Stomach (tissue), 9 donors: ENCODE measurements around the gene SMYD4. TPM values are rescaled to one million over a fixed set of nuclear protein-coding genes. Genes with fewer than 3 reads are reported as not detected.

Experiments
- DNase-seq, 2 donors: peaks; one replicate each; pipeline versions ENCODE4 v3.0.0 to v3.0.0-alpha.2; 2013 to 2019
- H3K27ac ChIP-seq, 5 donors: fragments of 200-600 bp in 4 of 5; sonication (generic) in 4 of 5; one replicate each; pipeline ENCODE4 v1.5.1; 2013 to 2019; ENCODE audit warnings: mild to moderate bottlenecking in 1 of 5, moderate library complexity in 1 of 5
- H3K27me3 ChIP-seq, 3 donors: fragments of 200-600 bp; sonication (generic); one replicate each; pipeline ENCODE4 v1.5.1; 2017 to 2019; ENCODE audit warnings: mixed run types in 1 of 3
- H3K36me3 ChIP-seq, 4 donors: fragments of 200-600 bp; sonication (generic); 1 replicate in 3 of 4; 2 replicates in 1 of 4; pipeline ENCODE4 v1.5.1; 2016 to 2019
- H3K4me1 ChIP-seq, 4 donors: fragments of 200-600 bp; sonication (generic); one replicate each; pipeline ENCODE4 v1.5.1; 2016 to 2019
- H3K4me3 ChIP-seq, 4 donors: fragments of 200-600 bp; sonication (generic) in 3 of 4; one replicate each; pipeline ENCODE4 v1.5.1; 2016 to 2019; ENCODE audit warnings: mild to moderate bottlenecking in 1 of 4
- H3K9me3 ChIP-seq, 4 donors: fragments of 200-600 bp; sonication (generic); one replicate each; pipeline ENCODE4 v1.5.1; 2016 to 2019
- EP300 ChIP-seq: sonication (generic); formaldehyde crosslinking; IDR thresholded peaks from one replicate; pipeline ENCODE4 v1.6.1; 2017; ENCODE audit warnings: antibody characterized with exemption
- POLR2A ChIP-seq, 4 donors: fragments of 450-650 bp; IDR thresholded peaks; one replicate each; pipeline ENCODE4 v1.6.1; 2016; ENCODE audit warnings: antibody characterized with exemption in 4 of 4, control low read depth in 2 of 4, mild to moderate bottlenecking in 1 of 4, moderate library complexity in 1 of 4
- POLR2AphosphoS5 ChIP-seq, 3 donors: sonication (generic); formaldehyde crosslinking; IDR thresholded peaks; one replicate each; pipeline ENCODE4 v1.6.1; 2016; ENCODE audit warnings: antibody characterized with exemption in 3 of 3
- WGBS, 5 donors: extraction: QIAGEN DNeasy Blood & Tissue Kit in 3 of 5; methylation state at CpG; one replicate each; pipeline versions ENCODE4 v1.1.5 to v1.1.7; 2013 to 2018; 5-methylcytosine and 5-hydroxymethylcytosine counted together
- intact Hi-C: fragments of 100-400 bp; cut with DNase I; formaldehyde crosslinking; loops from one replicate; pipeline ENCODE4 v1.15.1; 2023; ENCODE audit warnings: low total_unique reads
- polyA plus RNA-seq, 3 donors: library from polyadenylated mRNA; stranded (reverse); fragments of 200-250 nt; gene quantifications; one replicate each; pipeline ENCODE4 v1.2.3, GENCODE V29; 2013
- total RNA-seq, 5 donors: library from RNA; depleted of rRNA; stranded (reverse); fragments of >200 nt; gene quantifications; one replicate each; pipeline versions ENCODE4 v1.1.0 to v1.2.3, GENCODE V29; 2014 to 2016
- TF ChIP-seq, protein P1 (sequence below), 7 experiments: fragments of 450-650 bp in 4 of 7; fragments of 200-600 bp in 3 of 7; sonication (generic) in 3 of 7; IDR thresholded peaks; one replicate each; pipeline ENCODE4 v1.5.1; 2016 to 2019; ENCODE audit warnings: antibody characterized with exemption in 7 of 7, control low read depth in 2 of 7, mild to moderate bottlenecking in 1 of 7
- donor health status: healthy with polysubstance abuse.
- donor health status: Bipolar disorder and iron deficiency.
- donor health status: healthy.

The SMYD4 gene
- total and polyA plus RNA-seq, 8 donors: 2.7 to 21.0 (median 6.0) TPM

DNA sequence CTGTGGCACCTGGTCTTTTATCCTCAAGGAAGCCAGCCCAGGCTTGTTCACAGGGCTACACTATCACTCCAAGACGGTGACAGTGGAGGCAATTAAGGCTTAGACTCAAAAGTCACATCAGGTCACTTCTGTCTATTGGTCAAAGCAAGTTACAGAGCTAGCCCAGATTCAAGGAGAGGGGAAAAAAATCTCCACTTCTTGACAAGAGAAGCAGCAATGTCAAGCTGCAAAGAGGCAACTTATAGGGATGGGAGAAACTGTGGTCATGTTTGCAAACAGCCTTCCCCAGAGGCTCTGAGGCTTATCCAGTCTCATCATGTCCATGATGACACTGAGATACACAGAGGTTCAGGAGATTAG, 36.3 kb downstream of the SMYD4 start:
- no peak for DNase-seq
- WGBS, 5 donors: 50 to 75% (median 55%) methylated on average over 1 of the region's 1 CpG
- no peak overlapping the region for H3K27ac ChIP-seq

DNA sequence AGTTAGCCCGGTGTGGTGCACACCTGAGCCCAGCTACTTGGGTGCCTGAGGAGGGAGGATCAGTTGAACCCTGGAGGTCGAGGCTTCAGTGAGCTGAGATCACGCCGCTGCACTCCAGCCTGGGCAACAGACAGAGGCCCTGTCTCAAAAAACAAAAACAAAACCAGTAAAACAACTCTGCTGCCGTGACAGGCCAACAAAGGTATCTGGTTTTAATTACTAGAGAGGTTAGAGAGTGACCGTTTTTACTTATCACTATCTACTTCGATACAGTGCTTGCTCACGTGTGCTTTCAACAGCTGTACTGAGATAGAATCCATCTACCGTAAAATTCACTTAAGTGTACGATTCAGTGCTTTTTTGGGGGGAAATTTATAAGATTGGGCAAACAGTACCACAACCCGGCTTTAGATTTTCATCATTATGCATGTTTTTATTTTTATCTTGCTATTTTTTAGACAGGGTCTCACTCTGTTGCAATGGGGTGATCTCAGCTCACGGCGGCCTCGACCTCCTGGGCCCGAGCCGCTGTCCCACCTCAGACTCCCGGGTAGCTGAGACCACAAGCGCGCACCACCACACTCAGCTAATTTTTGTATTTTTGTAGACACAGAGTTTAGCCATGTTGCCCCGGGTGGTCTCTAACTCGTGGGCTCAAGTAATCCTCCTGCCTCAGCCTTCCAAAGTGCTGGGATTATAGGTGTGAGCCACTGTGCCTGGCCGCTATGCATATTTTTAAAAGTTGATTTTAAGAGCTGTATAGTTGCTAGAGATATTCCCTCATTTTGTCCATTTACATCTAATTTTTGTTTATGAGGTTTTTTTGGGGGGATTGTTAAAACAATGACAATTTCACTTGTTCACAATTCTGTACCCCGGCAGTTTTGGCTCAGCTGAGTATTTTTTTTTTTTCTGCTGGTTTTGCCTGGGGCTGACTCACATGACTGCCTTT, 36.9 kb downstream of the SMYD4 start:
- no peak for DNase-seq
- Histone ChIP-seq H3K4me1 (peaks cover 0 to 19% (median 6%) of the 10 kb centered on the region in 4 donors), H3K9me3 (no peaks in the 10 kb centered on the region), H3K36me3 (peaks cover 0 to 11% (median 9%) of the 10 kb centered on the region in 4 donors), H3K27me3 (no peaks in the 10 kb centered on the region), H3K4me3 (no peak overlapping the region), H3K27ac (no peak overlapping the region)
- intact Hi-C loops: no loop called here
- TF ChIP-seq EP300 (no peak), POLR2AphosphoS5 (IDR thresholded peaks at IDR 0.05) (no peak), POLR2A (IDR thresholded peaks at IDR 0.05) (no peak)
- TF ChIP-seq, protein P1, sequence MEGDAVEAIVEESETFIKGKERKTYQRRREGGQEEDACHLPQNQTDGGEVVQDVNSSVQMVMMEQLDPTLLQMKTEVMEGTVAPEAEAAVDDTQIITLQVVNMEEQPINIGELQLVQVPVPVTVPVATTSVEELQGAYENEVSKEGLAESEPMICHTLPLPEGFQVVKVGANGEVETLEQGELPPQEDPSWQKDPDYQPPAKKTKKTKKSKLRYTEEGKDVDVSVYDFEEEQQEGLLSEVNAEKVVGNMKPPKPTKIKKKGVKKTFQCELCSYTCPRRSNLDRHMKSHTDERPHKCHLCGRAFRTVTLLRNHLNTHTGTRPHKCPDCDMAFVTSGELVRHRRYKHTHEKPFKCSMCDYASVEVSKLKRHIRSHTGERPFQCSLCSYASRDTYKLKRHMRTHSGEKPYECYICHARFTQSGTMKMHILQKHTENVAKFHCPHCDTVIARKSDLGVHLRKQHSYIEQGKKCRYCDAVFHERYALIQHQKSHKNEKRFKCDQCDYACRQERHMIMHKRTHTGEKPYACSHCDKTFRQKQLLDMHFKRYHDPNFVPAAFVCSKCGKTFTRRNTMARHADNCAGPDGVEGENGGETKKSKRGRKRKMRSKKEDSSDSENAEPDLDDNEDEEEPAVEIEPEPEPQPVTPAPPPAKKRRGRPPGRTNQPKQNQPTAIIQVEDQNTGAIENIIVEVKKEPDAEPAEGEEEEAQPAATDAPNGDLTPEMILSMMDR (IDR thresholded peaks at IDR 0.05): no peak
- 76 to 90% (median 88%) methylated on average over 23 of the region's 23 CpGs for WGBS, 5 donors

More for the DNA sequence above, 36.3 kb downstream of the SMYD4 start:
- intact Hi-C loops: no loop called here
- Histone ChIP-seq H3K4me1 (peaks cover 0 to 16% (median 6%) of the 10 kb centered on the region in 4 donors), H3K4me3 (no peak overlapping the region), H3K27me3 (no peaks in the 10 kb centered on the region), H3K36me3 (peaks cover 0 to 16% (median 14%) of the 10 kb centered on the region in 4 donors), H3K9me3 (no peaks in the 10 kb centered on the region)
- TF ChIP-seq, protein P1 (IDR thresholded peaks at IDR 0.05): no peak
- TF ChIP-seq POLR2A (IDR thresholded peaks at IDR 0.05) (no peak), POLR2AphosphoS5 (IDR thresholded peaks at IDR 0.05) (no peak), EP300 (no peak)

DNA sequence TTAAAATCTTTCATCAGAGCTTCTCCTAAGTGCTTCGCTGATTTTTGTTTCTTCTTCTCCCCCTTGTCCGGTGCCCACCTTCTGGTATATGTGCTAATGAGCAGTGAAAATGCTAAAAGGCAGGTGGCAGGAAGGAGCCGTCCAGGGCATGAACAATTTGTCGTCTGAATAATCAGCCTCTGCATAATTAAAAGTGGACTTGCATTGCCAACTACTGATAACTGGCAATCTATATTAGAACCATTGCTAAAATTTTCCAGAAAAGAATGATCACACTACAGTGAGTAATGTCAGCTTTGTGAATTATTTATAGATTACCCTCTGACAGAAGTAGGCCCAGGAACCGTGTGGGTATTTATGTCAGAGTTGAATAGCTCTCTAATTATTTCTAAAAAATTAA, 39.8 kb downstream of the SMYD4 start:
- 56 to 67% (median 64%) methylated on average over 5 of the region's 5 CpGs for WGBS, 5 donors

DNA sequence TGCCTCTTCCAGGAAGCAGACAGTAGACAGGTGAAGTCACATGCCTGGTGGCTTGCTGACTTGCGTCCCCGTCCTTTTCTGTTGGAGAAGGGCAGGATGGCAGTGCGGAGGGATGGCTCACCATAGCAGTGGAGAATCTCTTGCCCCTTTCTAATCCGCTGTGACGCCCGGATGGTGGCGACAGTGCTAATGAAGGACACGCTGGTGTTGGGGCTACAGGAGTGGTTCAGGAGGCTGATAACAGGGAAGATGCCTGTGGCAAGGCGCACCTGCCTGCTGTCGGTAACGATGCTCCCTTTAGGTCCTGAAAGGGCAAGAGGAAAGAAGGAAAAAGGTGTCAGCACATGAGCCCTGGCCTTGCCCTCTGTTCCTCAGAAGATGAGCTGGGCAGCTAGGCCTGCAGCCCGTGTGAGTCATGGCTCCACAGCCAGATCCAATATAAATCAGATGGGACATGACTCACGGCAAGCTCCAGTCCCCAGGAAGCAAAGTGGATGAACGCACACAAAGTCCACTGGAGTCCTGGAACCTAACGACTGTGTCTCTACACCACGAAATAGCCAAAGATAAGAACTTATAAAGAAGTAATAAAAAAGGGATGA, 42.3 kb downstream of the SMYD4 start:
- peaks cover 0 to 36% (median 32%) of the 10 kb centered on the region in 4 donors for H3K36me3 ChIP-seq
- DNase-seq: peak; percentile 43 to 51
- H3K9me3 ChIP-seq: no peaks in the 10 kb centered on the region
- peaks cover 16 to 42% (median 28%) of the 10 kb centered on the region in 4 donors for H3K4me1 ChIP-seq
- WGBS, 5 donors: 66 to 80% (median 72%) methylated on average over 16 of the region's 16 CpGs
- intact Hi-C loops: no loop called here
- no peak overlapping the region for H3K4me3 ChIP-seq
- TF ChIP-seq, protein P1 (IDR thresholded peaks at IDR 0.05): no peak
- TF ChIP-seq POLR2AphosphoS5 (IDR thresholded peaks at IDR 0.05): peak in 2 of 3 donors; percentile 55 to 77
- no peak for TF ChIP-seq EP300
- no peaks in the 10 kb centered on the region for H3K27me3 ChIP-seq
- peak overlapping the region; percentile 57 to 94 (median 84) for H3K27ac ChIP-seq

More for the DNA sequence above, 39.8 kb downstream of the SMYD4 start:
- H3K9me3 ChIP-seq: no peaks in the 10 kb centered on the region
- intact Hi-C loops: no loop called here
- peaks cover 0 to 25% (median 23%) of the 10 kb centered on the region in 4 donors for H3K36me3 ChIP-seq
- H3K4me1 ChIP-seq: peaks cover 8 to 25% (median 13%) of the 10 kb centered on the region in 4 donors
- H3K27me3 ChIP-seq: no peaks in the 10 kb centered on the region
- no peak overlapping the region for H3K4me3 ChIP-seq
- peak in 1 of 2 donors; percentile 15 for DNase-seq
- TF ChIP-seq, protein P1 (IDR thresholded peaks at IDR 0.05): no peak
- TF ChIP-seq POLR2A (IDR thresholded peaks at IDR 0.05): no peak
- no peak for TF ChIP-seq POLR2AphosphoS5 (IDR thresholded peaks at IDR 0.05)
- no peak for TF ChIP-seq EP300
- no peak overlapping the region for H3K27ac ChIP-seq
